Ovary (tissue), 3 donors: Measurements from ENCODE around the gene ENTPD2.

ENCODE experiments used
- EP300 ChIP-seq: sonication (generic); formaldehyde crosslinking; IDR thresholded peaks from one replicate; pipeline ENCODE4 v1.6.1; 2017; ENCODE audit warnings: antibody characterized with exemption
- POLR2A ChIP-seq: fragments of 450-650 bp; IDR thresholded peaks from one replicate; pipeline ENCODE4 v1.6.1; 2017; ENCODE audit warnings: antibody characterized with exemption, mild to moderate bottlenecking, moderate library complexity
- TF ChIP-seq, protein P1 (sequence below), 3 donors: fragments of 450-650 bp in 2 of 3; fragments of 200-600 bp in 1 of 3; IDR thresholded peaks; one replicate each; pipeline versions ENCODE4 v1.5.1 to v1.8.0; 2016 to 2022; ENCODE audit warnings: antibody characterized with exemption in 3 of 3, mild to moderate bottlenecking in 1 of 3
- donor health status: DM: no; HTN: no; CAD: no.

DNA sequence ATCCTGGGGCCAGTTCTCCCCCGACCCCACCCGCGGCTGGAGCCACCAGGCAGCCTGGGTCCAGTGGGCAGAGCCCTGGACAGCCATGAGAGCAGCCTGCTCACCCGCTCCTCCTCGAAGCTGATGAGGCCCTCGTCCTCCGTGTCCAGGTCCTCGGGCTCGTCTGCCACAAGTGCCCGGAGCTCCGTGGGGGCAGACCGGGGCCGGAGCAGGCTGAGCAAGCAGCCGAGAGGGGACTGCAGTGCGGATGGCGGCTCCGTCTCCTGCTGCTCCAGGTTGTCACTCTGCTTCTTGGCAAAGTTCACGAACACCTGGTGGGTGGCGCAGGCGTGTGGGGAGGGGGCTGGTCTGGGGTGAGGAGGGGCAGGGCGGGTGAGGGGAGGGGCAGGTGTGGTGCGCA, 45.5 kb downstream of the ENTPD2 start:
- TF ChIP-seq POLR2A (no peak), EP300 (no peak)
- TF ChIP-seq, protein P1, sequence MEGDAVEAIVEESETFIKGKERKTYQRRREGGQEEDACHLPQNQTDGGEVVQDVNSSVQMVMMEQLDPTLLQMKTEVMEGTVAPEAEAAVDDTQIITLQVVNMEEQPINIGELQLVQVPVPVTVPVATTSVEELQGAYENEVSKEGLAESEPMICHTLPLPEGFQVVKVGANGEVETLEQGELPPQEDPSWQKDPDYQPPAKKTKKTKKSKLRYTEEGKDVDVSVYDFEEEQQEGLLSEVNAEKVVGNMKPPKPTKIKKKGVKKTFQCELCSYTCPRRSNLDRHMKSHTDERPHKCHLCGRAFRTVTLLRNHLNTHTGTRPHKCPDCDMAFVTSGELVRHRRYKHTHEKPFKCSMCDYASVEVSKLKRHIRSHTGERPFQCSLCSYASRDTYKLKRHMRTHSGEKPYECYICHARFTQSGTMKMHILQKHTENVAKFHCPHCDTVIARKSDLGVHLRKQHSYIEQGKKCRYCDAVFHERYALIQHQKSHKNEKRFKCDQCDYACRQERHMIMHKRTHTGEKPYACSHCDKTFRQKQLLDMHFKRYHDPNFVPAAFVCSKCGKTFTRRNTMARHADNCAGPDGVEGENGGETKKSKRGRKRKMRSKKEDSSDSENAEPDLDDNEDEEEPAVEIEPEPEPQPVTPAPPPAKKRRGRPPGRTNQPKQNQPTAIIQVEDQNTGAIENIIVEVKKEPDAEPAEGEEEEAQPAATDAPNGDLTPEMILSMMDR (IDR thresholded peaks at IDR 0.05) = no peak
